ENCODE data around the gene CTXN2. TPM values are rescaled to one million over a fixed set of nuclear protein-coding genes. Genes with fewer than 3 reads are reported as not detected.

CTXN2 gene
- total and polyA plus RNA-seq, 2 of the 13 experiments (the other 11 are each of a cell fraction or from before 2014, with no cell fraction given) = not detected

- Histone ChIP-seq H3K79me2 (ENCODE audit: insufficient read depth, low read length) (no peaks in the 10 kb centered on the region), H3K27ac (ENCODE audit: extremely low read length, insufficient read depth, low read length) (no peak overlapping the region), H4K20me1 (ENCODE audit: insufficient read depth, low read length) (no peaks in the 10 kb centered on the region), H3K27me3 (ENCODE audit: control insufficient read depth in 1 of 2, insufficient read depth in 2 of 2, low read length in 2 of 2) (0 out of 5 replicates have a peak, but pooled peaks cover 0 to 1% of the 10 kb centered on the region in 2 experiments), H3K4me3 (replicated peaks in 1 of 3; ENCODE audit: insufficient read depth in 1 of 3, low read depth in 2 of 3, low read length in 3 of 3) (no peak overlapping the region), H3K9ac (ENCODE audit: insufficient read depth, low read depth, low read length) (no peak overlapping the region), H3K4me1 (ENCODE audit: insufficient read depth, low read length) (no peaks in the 10 kb centered on the region), H2AFZ (ENCODE audit: low read length) (no peak overlapping the region), H3K9me3 (ENCODE audit: low read length) (no peaks in the 10 kb centered on the region), H3K4me2 (ENCODE audit: low read depth, low read length) (no peak overlapping the region), H3K36me3 (replicated peaks in 1 of 2; ENCODE audit: control insufficient read depth in 1 of 2, insufficient read depth in 2 of 2, low read length in 2 of 2) (no peaks in the 10 kb centered on the region)
- WGBS (ENCODE audit: low lambda C conversion rate) = under 1% methylated on average over 4 of the region's 4 CpGs
- FAIRE-seq (no peak), DNase-seq (ENCODE audit: low spot score) (no peak), ATAC-seq (no peak)
- CTCF ChIA-PET (ENCODE audit: low intra/inter-chr PET ratio, low total read pairs) = no interaction called here
- TF ChIP-seq NFIC (IDR thresholded peaks at IDR 0.05; ENCODE audit: low read length) = no peak
- no peak for TF ChIP-seq HCFC1 (IDR thresholded peaks at IDR 0.05; ENCODE audit: low read depth, low read length)
- no peak for TF ChIP-seq MAF1 (CRISPR knock-in tag; IDR thresholded peaks at IDR 0.05; ENCODE audit: borderline replicate concordance)
- no peak for TF ChIP-seq JUNB (CRISPR knock-in tag; IDR thresholded peaks at IDR 0.05; ENCODE audit: borderline replicate concordance)
- TF ChIP-seq CHD4 (IDR thresholded peaks at IDR 0.05; ENCODE audit: borderline replicate concordance, low read length) = no peak
- no peak for TF ChIP-seq ZNF468 (CRISPR knock-in tag; IDR thresholded peaks at IDR 0.05)
- TF ChIP-seq ZNF503 (CRISPR knock-in tag; IDR thresholded peaks at IDR 0.05) = no peak
- no peak for TF ChIP-seq PITX1 (CRISPR knock-in tag; IDR thresholded peaks at IDR 0.05)
- no peak for TF ChIP-seq MAFK (conservative IDR thresholded peaks at IDR 0.05 in 1 of 2, IDR thresholded peaks at IDR 0.05 in 1 of 2; ENCODE audit: low read length in 2 of 2)
- TF ChIP-seq SMYD3 (CRISPR knock-in tag; IDR thresholded peaks at IDR 0.05) = no peak
- TF ChIP-seq NFE2L1 (CRISPR knock-in tag; IDR thresholded peaks at IDR 0.05; ENCODE audit: borderline replicate concordance) = no peak
- no peak for TF ChIP-seq NAIF1 (CRISPR knock-in tag; IDR thresholded peaks at IDR 0.05; ENCODE audit: borderline replicate concordance)
- no peak for TF ChIP-seq ZNF672 (CRISPR knock-in tag; IDR thresholded peaks at IDR 0.05)
- no peak for TF ChIP-seq ZNF609 (CRISPR knock-in tag; IDR thresholded peaks at IDR 0.05; ENCODE audit: borderline replicate concordance)
- BruUV-seq (replicated peaks) = no TSS peak
- POLR2A ChIA-PET = no interaction called here
- intact Hi-C loops (cut with micrococcal nuclease; ENCODE audit: unreplicated experiment) (loop anchor here (10.0 kb wide), 1 partner anchor 1948 kb away; no protein-coding TSS in a partner anchor), in situ Hi-C loops (cut with HindIII; ENCODE audit: extremely low pct_ligation_motif_present, low pct_unique_long_range_greater_than_20kb) (no loop called here)
These were observed 61.7 kb downstream of the CTXN2 start for GRCh38 chr15:48253172-48253571.

Data from HepG2 (cell line).